GM19035 (cell line): ENCODE results near the gene EIF1.
"Not testable (repeated sequence)": the region's sequence is repeated elsewhere in the genome, so short reads cannot be mapped to it uniquely, and the experiment has no call there.

Experiments
- ATAC-seq: cut with Tn5 transposase; IDR thresholded peaks from one replicate; pipeline ENCODE4 v1.9.1; 2021; ENCODE audit not compliant: unreplicated experiment

The EIF1 gene

DNA sequence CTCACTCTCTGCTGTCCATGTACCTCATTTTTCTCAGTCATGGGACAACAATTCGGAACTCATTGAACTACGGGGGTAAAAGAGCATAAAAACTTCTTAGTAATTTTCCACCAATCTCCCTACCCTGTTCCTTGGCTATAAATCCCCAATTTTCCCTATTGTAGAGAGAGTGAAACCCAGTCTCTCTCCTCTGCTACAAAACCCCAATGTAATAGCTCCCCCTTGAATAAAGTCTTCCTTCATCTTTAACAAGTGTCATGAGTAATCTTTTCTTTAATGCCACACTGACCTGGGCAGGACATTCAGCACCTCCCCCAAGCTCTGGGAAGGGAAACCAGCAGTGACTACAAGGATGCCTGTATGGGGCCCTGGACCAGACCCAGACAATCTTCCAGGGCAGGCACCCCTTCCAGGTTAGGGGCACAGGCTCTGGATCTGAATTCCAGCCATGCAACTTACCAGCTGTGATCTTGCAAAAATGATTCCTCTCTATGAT is 10.2 kb upstream of the EIF1 start:
- peak; percentile 25 for ATAC-seq

DNA sequence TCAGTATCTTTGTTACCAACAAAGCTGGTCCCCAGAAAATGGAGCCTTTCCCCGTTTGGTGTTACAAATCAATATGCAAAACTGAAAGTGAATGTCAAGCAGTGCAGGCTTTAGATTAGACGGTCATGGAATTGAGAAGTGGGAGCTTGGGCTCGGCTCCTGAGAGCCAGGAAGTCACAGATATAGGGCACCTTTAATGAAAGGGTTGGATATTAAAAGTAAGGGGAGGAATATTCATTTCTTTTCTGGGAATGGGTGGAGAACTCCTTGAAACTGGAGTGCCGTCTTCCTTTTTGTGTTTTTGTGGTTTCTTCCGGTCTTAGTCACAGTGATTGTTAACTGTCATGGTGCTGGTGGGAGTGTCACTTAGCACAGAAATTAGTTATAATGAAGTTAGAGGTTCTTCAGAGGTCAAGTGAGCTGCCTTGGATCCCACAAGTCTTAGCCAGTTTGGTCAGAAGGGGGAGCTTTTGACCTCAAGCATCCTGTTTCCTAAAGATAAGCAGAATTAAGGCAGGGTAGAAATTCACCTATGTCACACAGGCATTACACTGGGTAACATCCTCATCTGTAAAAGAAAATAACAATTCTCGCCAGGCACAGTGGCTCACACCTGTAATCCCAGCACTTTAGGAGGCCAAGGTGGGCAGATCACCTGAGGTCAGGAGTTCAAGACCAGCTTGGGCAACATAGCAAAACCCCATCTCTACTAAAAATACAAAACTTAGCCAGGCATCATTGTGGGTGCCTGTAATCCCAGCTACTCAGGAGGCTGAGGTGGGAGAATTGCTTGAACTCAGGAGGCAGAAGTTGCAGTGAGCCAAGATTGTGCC is 9.6 kb upstream of the EIF1 start:
- ATAC-seq: peak; percentile 67

DNA sequence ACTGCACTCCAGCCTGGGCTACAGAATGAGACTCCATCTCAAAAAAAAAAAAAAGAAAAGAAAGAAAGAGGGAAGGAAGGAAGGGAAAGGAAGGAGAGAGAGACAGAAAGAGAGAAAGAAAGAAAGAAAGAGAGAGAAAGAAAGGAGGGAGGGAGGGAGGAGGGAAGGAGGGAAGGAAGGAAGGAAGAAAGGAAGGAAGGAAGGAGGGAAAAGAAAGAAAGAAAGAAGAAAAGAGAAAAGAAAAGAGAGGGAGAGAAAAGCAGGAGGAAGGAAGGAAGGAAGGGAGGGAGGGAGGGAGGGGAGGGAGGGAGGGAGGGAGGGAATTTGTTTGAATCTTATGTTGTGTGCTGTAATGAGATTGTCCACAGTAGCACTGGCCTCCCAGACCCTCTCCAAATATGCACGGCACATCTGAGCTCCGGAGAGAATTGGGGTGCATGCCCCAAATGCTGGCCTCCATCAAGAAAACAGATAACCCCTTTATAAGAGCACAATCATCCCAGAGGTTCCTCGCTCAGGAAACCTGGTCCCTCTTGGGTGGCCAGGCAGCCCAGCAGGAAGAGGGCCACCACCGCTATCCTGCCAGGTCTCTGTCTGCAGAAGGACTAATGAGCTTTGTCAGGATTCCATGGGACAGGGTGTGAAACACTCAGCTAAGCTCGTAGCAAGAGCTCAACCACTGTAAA is 8.8 kb upstream of the EIF1 start:
- no peak for ATAC-seq

DNA sequence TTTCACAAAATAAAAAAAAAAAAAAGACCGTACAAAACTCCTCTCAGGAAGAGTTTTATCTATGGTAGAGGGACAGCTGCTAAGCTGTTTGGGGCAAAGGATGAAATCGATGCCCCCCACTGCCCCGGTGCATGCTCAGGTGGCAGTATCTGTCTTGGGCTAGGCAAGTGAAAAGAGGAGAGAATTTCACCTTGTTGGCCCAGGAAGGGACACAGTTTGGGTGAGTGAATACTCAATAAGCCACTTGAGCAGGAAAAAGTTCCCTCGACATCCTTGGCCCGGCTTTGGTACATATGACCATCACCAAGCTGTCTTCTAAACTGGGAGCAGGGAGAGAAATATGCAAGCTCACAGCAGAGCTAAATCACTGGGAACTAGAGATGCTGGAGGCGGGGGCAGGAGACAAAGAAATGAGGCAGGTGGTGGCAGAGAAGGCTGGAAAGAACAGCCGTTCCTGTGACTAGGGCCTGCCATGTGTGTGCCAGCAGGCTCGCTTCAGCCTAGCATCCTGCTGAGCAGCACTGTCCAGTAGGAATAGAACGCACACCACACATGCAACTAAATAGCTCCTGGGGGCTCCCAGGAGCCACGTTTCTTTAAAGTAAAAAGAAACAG is 8.2 kb upstream of the EIF1 start:
- no peak for ATAC-seq

DNA sequence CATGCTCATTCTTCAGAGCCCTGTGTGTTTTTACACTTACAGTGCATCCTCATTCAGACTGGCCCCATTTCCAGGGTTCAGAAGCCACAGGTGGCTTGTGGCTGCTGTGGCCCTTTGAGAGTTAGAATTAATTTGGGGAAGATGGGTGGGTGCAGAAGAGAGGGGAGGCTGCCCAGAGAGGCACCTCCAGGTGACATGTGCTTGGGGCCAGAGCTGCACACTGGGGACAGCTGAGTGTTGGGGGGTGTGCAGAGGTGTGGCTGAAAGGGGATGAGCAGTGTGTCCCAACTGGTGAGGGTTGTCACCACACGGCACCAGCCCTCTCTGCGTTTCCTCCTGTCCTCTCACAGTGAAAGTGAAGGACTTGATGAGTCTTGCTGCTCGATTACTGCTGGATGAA is 6.9 kb upstream of the EIF1 start:
- no peak for ATAC-seq

DNA sequence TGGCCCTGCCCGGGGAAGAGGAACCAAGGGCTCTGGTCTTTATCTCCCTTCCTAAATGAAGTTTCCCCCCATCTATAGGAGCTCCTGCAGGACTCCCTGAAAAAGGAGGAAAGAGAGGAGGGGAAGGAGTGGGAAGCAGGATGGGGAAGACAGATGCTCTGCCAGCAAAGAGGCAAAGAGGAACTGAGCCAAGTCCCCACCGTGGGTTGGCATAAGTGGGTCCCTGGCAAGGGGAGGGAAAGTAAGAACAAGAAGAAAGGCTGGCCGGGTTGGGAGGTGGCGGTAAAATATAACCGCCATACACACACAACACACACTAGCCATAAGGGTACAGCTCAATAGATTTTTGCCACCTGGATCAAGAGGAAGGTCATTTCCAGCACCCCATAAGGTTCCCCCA is 6.1 kb upstream of the EIF1 start:
- no peak for ATAC-seq

DNA sequence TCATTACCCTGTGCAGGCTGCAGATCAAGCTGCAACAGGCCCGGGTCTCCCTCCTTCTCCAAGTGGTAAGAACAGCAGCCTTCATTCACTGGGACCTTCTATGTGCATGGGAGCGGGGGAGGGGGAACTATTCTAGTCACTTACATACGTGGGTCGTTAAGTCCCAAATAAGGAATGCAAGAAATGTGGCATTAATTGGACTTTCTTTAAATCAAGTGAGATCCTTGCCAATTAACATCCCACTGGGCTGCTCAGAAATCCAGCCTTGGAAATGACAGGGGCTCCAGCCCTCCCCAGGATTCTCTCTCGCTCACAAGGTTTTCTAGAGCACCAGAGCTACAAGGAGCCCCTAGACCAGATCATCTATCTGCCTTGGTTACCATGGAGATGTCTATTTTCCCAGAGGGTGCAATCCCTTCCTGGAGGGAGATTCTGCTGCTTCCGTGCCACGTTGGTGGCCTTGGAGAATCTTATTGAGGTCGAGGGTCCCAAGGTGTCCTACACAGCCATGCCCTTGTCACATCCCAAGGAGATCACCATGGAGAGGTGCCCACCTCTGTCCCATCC is 5.2 kb upstream of the EIF1 start:
- no peak for ATAC-seq

DNA sequence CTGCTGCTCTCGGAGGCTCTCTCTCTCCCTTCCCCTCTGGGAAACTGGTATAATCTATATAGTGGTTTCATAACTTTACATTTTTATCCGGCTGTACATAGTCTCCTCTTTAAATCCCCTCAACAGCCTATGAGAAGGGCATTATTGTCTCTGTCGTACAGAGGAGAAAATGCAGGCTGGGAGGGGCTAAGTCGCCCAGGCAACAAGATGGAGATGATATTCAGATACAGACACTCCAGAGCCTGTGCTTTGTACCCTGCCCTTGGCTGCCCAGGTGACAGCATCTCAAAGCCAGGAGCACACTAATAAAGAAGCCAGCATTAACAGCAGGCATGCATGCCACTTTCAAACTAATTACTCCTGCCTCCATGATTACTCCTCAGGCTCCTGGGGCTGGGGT is 4.7 kb upstream of the EIF1 start:
- no peak for ATAC-seq

DNA sequence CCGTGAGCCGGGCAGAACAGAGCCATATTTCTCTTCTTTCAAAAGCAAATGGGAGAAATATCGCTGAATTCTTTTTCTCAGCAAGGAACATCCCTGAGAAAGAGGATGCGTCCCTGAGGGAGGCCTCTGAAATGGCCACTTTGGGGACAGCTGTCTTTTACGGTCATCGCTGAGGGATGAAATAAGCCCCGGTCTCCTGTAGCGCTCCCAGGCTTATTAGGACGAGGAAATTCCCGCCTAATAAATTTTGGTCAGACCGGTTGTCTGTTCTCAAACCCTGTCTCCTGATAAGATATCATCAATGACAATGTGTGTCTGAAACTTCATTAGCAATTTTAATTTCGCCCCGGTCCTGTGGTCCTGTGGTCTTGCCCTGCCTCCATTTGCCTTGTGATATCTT is 2.9 kb upstream of the EIF1 start:
- ATAC-seq: not testable (repeated sequence)

DNA sequence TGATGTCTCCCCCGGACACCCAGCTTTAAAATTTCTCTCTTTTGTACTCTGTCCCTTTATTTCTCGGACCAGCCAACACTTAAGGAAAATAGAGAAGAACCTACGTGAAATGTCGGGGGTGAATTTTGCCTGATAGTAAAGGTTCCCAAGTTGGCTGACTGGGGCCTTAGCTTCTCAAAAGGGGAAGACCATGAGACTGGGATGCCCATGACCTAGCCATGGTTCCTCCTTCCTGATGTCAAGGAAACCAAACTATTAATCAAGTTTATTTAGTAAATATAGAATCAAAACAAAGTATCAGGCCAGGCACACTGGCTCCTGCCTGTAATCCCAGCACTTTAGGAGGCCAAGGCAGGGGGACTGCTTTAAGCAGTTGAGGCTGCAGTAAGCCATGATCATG is 2.4 kb upstream of the EIF1 start:
- ATAC-seq: no peak

DNA sequence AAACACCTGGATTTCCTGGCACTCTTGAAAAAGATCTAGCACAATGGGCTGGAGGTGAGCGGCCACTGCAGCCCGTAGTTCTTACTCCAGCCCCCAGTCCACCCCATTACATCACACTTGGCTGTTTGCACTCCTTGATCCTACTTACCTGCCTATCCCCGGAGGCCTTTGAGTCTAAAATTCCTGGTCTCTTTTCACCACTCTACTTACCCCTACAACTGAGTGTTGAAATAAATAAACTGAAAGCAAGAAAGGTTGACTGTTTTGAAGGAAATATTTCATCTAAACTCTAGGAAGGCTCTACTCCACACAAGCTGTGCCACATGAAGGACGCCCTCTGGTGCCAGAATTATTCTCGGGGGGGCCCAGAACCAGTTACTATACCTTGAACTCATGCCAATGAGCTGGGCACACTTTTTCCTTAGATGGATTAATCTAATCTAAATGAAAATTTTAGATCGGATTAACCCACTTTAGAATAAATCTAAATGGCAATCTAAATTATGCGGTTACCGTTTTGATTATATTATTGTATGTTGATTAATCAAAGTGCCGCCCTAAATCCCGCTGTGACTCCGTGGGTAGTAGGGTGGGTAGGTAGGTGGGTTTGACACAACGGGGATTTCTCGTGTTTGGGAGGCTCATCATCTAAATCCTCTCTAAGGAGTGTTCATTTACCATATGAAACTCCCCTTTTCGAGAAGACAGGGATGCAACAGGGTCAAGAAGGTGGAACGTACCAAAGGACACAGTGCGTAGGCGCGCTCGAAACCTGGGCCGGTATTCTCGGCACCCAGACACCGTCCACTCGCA is 651 bp upstream of the EIF1 start:
- no peak for ATAC-seq

DNA sequence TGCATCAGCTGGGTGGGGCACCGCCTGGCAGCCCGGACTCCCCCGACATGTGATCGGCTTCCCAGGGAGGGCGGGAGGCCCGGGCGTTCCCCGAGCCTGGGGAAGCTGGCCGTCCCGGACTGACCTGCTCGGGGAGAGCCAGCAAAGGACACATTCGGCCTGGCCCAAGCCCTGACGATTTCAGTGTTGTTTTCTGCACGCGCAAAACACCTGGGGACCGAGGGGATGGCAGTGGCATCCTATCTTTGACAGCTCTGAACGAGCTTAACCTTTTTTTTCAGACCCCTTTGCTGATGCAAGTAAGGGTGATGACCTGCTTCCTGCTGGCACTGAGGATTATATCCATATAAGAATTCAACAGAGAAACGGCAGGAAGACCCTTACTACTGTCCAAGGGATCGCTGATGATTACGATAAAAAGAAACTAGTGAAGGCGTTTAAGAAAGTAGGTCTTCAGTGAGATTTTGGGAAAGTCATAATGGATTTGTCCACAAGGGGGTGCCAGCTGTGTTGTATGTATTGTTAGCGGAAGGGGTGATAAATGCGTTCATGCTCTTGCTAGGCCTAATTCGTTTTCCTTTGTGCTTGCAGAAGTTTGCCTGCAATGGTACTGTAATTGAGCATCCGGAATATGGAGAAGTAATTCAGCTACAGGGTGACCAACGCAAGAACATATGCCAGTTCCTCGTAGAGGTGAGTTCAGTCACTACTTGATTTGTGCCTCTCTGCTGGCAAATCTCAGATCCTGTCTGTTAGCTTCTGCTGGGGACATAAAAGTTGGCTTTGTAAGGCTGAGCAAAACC is 1.0 kb downstream of the EIF1 start:
- ATAC-seq: no peak

DNA sequence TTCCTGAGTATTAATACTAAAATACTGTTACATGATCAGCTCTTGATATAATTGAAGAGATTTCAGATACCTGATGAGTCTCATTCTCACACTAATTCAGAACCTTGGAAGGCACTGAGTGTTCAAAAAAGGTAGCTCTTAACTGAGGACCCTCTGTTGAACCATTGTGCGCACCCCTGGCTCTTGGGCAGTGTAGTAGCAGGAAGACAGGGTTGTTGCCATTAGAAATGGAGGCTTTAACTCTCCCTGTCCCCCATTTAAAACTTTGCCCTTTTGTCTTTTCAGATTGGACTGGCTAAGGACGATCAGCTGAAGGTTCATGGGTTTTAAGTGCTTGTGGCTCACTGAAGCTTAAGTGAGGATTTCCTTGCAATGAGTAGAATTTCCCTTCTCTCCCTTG is 1.8 kb downstream of the EIF1 start:
- ATAC-seq: no peak

DNA sequence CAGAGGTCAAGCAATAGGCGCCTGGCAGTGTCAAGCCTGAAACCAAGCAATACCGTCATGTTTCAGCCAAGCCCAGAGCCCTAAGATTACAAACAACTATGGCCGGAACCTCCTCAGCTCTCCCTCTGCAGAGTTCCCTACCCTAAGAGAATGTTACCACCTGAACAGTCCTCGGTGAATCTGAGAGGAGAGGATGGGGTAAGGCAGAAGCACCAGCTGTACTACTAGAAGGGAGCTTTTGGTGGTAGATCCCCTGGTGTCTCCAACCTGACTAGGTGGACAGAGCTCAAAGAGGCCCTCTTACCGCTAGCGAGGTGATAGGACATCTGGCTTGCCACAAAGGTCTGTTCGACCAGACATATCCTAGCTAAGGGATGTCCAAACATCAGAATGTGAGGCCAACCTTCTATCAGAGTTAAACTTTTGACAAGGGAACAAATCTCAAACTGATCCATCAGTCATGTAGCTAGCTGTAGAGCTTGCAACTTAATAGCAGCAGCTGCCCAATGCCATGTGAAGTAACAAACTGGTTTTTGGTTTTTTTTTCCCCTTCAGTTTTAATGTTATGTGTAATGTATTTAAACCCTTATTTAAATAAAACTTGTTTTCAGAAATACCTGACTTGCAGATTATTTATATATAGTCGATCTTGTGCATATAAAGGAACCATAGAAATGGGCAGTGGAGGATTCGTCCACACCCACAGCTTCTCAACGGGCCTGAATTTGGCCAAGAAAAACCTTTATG is 2.5 kb downstream of the EIF1 start:
- ATAC-seq: no peak

DNA sequence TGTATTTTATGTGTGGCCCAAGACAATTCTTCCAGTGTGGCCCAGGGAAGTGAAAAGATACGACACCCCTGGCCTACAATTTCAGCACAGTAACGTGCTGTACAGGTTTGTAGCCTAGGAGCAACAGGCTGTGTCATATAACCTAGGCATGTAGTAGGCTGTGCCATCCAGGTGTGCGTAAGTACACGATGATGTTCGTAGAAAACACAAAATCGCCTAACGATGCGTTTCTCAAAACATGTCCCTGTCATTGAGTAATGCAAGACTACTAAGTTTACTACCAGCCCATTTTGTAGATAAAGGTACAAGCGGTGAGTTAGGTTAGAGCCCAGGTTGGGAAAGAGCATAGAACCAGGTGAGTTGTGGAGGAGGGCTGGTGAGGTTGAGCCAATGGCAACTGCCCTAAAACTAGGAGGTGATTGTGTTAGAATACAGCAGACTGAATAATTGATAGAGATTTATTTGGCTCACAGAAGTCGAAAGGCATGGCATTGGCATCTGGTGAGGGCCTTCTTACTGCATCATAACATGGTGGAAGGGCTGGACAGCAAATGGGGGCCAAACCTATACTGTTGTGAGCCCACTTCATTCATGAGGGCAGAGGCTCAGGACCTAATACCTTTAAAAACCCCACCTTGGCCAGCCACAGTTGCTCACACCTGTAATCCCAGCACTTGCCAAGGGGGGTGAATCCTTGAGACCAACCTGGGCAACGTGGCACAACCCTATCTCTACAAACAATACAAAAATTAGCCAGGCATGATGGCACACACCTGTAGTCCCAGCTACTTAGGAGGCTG is 4.2 kb downstream of the EIF1 start:
- no peak for ATAC-seq

DNA sequence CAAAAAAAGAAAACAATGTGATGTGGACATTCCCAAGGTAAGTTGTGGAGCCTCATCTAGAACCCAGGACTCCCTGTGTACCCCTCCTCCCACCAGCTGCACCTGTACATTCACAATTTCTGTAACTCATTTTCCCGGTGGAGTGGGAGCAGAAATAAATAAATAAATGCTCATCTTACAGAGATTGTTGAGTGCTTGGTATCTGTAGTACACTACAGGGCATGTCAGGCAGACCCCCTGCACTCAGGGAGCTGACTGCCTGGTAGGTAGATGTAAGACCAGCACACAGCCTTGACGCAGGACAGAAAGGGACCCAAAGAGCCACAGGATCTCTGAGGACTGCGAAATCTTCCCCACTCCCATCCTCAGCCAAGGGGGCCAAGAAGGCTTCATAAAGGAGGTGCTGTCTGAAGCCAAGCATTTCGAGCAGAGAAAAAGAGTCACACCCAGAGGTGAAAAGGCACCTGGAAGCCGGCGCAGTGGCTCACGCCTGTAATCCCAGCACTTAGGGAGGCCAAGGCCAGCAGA is 6.5 kb downstream of the EIF1 start:
- ATAC-seq: no peak

DNA sequence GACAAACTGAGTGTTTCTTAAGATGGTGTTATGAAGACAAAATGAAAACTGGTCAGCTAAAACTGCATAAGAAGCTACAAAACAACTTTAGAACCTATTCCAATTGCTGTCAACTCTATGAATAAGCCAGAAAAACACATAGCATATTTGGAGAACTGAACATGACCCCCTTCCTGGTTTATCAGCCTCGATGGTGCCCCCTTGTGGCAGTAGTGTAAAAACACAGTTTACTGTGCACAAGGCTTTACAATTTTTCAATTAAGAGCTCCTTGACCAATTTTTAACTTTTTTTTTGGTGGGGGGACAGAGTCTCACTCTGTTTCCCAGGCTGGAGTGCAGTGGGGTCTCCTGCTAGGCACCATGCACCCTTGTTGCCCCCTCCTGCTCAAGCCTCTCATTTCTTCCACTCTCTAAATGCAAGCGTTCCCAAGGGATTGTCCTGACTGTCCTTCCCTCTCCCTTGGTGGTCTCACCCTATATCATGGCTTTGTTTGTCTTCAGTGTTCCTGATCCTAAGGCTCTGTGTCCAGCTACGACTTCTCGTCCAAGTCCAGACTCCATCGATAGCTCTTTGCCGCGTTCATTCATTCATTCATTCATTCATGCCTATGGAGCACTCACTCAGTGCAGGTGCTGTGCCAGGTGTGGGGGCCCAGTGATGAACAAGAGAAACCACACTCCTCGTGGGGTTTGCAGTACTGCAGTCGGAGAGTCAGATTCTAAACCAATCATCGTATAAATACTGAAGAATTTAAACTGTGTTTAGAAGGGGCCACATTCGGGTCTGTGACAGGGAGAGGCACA is 7.5 kb downstream of the EIF1 start:
- ATAC-seq: no peak
